ENCODE measurements around the gene WIPI1.
A peak's percentile ranks its signal among the peaks of the same experiment; 100 is the strongest.

WIPI1 gene

GRCh38 chr17:68398691-68399637 lies 58.3 kb downstream of the WIPI1 start:
- peak; percentile 61 to 66 (median 65) for TF ChIP-seq CTCF (IDR thresholded peaks at IDR 0.05; ENCODE audit: unreplicated experiment in 3 of 3)
- peaks cover 3% of the 10 kb centered on the region for H3K9me3 Mint-ChIP-seq
- H3K4me1 Mint-ChIP-seq, result peaks cover 17% of the 10 kb centered on the region
- H3K27ac Mint-ChIP-seq, result peak overlapping the region in 2 of 3 experiments; percentile 30 to 31
- H3K4me3 Mint-ChIP-seq, result peak overlapping the region in 1 of 3 experiments; percentile 67
- H3K36me3 Mint-ChIP-seq (ENCODE audit: low read depth), result peaks cover 3% of the 10 kb centered on the region
- H3K27me3 Mint-ChIP-seq (ENCODE audit: low read depth), result peaks cover 8% of the 10 kb centered on the region

GRCh38 chr17:68397108-68397536 lies 60.2 kb downstream of the WIPI1 start:
- no peak for TF ChIP-seq CTCF (IDR thresholded peaks at IDR 0.05; ENCODE audit: unreplicated experiment in 3 of 3)
- Mint-ChIP-seq H3K36me3 (ENCODE audit: low read depth) (peaks cover 3% of the 10 kb centered on the region), H3K9me3 (peaks cover 3% of the 10 kb centered on the region), H3K4me1 (peaks cover 17% of the 10 kb centered on the region), H3K27ac (no peak overlapping the region), H3K4me3 (no peak overlapping the region), H3K27me3 (ENCODE audit: low read depth) (peaks cover 8% of the 10 kb centered on the region)

GRCh38 chr17:68396226-68397107 lies 60.8 kb downstream of the WIPI1 start:
- Mint-ChIP-seq H3K4me1 (peaks cover 17% of the 10 kb centered on the region), H3K9me3 (peaks cover 3% of the 10 kb centered on the region), H3K27me3 (ENCODE audit: low read depth) (peaks cover 8% of the 10 kb centered on the region), H3K36me3 (ENCODE audit: low read depth) (peaks cover 3% of the 10 kb centered on the region), H3K4me3 (no peak overlapping the region), H3K27ac (no peak overlapping the region)
- no peak for TF ChIP-seq CTCF (IDR thresholded peaks at IDR 0.05; ENCODE audit: unreplicated experiment in 3 of 3)

- H3K27me3 Mint-ChIP-seq (ENCODE audit: low read depth), result peaks cover 9% of the 10 kb centered on the region
- H3K4me3 Mint-ChIP-seq, result no peak overlapping the region
- peaks cover 3% of the 10 kb centered on the region for H3K36me3 Mint-ChIP-seq (ENCODE audit: low read depth)
- no peak for TF ChIP-seq CTCF (IDR thresholded peaks at IDR 0.05; ENCODE audit: unreplicated experiment in 3 of 3)
- H3K27ac Mint-ChIP-seq, result no peak overlapping the region
- H3K4me1 Mint-ChIP-seq, result peaks cover 11% of the 10 kb centered on the region
- peaks cover 3% of the 10 kb centered on the region for H3K9me3 Mint-ChIP-seq
Observed at GRCh38 chr17:68394608-68395331, 62.5 kb downstream of the WIPI1 start.

- Mint-ChIP-seq H3K4me3 (no peak overlapping the region), H3K27me3 (ENCODE audit: low read depth) (peaks cover 4% of the 10 kb centered on the region), H3K27ac (no peak overlapping the region)
Observed at GRCh38 chr17:68391561-68392268, 65.6 kb downstream of the WIPI1 start.

More at GRCh38 chr17:68391561-68392268, 65.6 kb downstream of the WIPI1 start:
- Mint-ChIP-seq H3K36me3 (ENCODE audit: low read depth) (peaks cover 3% of the 10 kb centered on the region), H3K9me3 (peaks cover 3% of the 10 kb centered on the region), H3K4me1 (no peaks in the 10 kb centered on the region)
- TF ChIP-seq CTCF (IDR thresholded peaks at IDR 0.05; ENCODE audit: unreplicated experiment in 3 of 3), result no peak
